ENCODE results near the gene MTUS2.

MTUS2 gene

GRCh38 chr13:29508130-29508875 lies 688.2 kb downstream of the MTUS2 start:
- peak; percentile 74 for DNase-seq (ENCODE audit: low read depth)

GRCh38 chr13:29508876-29509252 lies 688.7 kb downstream of the MTUS2 start:
- no peak for DNase-seq (ENCODE audit: low read depth)

GRCh38 chr13:29509999-29510589 lies 690.0 kb downstream of the MTUS2 start:
- DNase-seq (ENCODE audit: low read depth) = peak; percentile 16

- DNase-seq (ENCODE audit: low read depth) = no peak
Measured at GRCh38 chr13:29510651-29511084, 690.5 kb downstream of the MTUS2 start.

DNA sequence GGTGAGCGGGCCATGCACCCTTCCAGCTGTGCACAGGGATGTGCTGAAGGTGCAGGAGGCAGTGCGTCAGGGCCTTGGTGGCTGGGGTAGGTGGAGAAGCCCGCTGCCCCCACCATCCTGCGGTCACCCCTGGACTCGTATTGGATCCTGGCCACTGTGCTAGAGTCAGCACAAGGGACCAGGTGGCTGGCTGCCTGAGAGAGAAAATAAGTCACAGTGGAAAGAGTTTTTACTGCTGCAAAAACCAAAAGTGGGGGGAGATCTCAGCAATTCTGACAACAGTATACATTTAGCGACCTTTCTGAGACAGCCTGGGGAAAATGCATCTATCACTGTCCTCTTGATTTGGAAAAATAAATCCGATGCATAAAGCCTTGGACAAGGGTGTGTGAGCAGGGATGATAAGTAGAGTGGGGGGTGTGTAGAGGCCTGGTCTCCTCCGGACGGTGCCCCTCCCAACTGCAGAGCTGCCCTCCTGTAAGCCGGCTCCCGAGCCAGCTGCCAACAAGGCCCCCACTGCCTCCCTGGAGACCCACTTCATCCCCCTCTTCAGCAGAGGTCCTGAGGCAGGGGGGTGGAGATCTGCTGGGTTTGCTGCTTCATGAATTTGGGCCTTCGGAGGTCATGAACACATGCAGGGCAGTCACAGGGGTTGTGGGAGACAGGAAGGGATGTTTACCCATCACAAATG lies 691.1 kb downstream of the MTUS2 start:
- no peak for DNase-seq (ENCODE audit: low read depth)

- DNase-seq (ENCODE audit: low read depth) = peak; percentile 24
Measured at GRCh38 chr13:29511980-29512379, 691.8 kb downstream of the MTUS2 start.

- DNase-seq (ENCODE audit: low read depth) = no peak
Measured at GRCh38 chr13:29513002-29513980, 693.2 kb downstream of the MTUS2 start.

DNA sequence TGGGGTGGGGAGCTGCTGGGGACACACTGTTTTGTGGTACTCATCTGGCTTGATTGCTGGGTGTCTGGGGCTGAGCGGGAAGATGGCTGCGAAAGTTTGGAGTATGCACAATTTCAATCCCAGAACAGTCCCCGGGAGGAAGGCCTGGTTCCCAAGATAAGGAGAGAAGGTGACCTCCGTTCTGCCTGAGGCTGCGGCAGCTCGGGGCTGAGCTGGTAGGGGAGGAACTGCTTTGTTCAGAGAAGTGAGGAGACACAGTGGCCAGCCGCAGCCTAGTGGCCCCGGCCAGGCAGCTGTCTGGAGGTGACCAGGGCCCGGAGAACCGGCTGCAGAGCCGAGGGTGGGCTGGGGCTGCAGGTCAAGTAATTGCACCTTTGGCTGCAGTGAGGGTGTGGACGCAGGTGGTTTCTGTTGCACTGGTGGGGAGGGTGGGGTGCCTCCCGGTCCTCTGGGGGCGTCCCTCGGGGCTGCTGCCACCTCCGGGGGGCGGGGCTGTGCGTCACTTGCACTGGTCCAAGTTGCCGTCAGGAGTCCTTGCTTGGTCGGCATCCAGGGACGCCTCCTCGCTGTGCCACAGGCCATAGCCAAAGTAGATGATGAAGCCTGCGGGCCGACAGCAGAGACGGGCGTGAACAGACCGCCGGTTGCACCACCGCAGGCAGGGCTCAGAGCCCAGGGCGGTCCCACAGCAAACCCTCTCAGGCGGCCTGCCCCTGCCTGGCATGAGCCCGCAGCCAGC lies 694.0 kb downstream of the MTUS2 start:
- DNase-seq (ENCODE audit: low read depth) = peak; percentile 63

GRCh38 chr13:29514720-29515310 lies 694.7 kb downstream of the MTUS2 start:
- no peak for DNase-seq (ENCODE audit: low read depth)

- no peak for DNase-seq (ENCODE audit: low read depth)
Measured at GRCh38 chr13:29515372-29515771, 695.2 kb downstream of the MTUS2 start.

DNA sequence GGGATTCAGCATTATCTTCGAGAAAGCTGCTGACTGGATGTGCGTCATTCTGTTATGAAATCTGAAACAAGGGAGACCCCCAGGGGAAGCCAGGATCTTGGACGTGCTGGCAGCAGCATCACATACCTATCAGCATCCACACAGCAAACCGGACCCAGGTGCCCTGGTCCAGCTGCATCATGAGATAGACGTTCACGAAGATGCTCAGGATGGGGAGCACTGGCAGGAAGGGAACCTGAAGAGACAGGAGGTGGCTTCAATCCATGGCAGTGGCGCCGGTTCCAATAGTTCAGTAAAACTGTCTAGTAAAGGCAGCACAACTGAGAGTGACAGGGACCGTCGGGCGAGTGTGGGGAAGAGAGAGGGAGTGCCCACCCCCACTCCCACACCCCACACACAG lies 695.9 kb downstream of the MTUS2 start:
- DNase-seq (ENCODE audit: low read depth) = no peak

- DNase-seq (ENCODE audit: low read depth) = no peak
Measured at GRCh38 chr13:29516880-29517279, 696.7 kb downstream of the MTUS2 start.

DNA sequence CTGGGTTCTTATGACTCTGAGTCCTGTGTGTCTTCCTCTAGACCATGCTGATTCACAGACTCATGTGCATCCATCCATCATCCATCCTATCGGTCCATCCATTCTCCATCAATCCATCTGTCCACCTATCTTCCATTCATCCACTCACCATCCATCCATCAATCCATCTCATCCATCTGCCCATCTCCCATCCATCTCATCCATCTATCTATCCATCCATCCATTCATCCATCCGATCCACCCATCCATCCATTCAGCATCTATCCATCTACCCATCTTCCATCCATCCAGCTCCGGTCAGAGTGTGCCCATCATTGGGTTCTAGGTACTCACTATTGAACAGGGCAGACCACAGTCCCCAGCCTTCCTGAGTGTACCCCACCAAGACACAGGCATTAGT lies 699.8 kb downstream of the MTUS2 start:
- DNase-seq (ENCODE audit: low read depth) = no peak

- peak; percentile 75 for DNase-seq (ENCODE audit: low read depth)
Measured at GRCh38 chr13:29520671-29521070, 700.5 kb downstream of the MTUS2 start.

DNA sequence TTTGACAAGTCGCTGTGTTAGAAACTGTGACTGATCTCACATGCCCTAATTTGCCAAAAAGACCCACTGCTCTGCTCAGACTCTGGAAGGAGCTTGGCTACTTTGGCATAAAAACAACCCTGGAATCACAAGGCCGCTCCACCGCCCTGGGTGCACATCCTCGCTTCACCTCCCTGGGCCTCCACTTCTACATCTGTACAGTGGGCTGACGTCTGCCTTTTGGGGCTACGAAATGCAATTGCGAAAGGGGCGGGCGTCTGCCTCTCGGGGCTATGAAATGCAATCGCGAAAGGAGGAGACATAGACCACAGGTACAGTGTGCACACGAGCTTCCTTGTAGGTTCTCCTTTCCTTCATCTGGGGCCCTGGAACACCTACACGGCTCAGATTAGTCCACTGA lies 701.2 kb downstream of the MTUS2 start:
- no peak for DNase-seq (ENCODE audit: low read depth)

- peak; percentile 96 for DNase-seq (ENCODE audit: low read depth)
Measured at GRCh38 chr13:29522044-29522685, 702.0 kb downstream of the MTUS2 start.

DNA sequence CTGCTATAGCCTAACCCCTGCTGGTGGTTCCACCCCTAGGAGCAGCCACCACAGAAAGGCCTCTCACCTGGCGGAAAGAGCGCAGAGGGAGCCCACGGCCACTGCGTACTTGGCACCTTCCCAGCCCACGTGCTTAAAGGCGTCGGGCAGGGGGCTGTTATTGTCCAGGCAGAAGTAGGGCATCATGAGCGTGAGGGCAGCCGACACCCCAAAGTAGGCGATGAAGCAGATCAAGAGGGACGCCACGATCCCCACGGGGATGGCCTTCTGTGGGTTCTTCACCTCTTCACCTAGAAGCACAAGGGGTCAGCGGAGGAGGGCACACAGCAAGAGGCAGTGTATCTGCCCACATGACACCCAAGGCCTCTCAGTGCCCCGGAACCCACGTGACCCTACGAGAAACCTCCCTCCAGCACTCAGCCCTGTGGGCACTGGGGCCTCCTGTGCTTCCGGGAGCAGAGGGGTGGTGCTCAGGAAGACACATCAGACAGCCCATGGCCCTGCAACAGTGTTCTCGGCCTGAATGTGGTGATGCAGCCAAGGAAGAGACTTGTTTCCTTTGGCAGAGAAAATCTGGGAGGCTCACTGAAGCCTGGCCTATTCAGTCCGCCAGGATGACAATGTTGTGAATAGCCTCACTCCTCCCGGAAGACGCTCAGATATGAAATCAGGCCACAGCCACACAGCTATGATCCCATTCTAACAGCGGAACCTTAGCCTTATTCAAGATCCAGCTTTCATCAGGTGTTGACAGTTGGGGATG lies 703.2 kb downstream of the MTUS2 start:
- DNase-seq (ENCODE audit: low read depth) = peak; percentile 73

DNA sequence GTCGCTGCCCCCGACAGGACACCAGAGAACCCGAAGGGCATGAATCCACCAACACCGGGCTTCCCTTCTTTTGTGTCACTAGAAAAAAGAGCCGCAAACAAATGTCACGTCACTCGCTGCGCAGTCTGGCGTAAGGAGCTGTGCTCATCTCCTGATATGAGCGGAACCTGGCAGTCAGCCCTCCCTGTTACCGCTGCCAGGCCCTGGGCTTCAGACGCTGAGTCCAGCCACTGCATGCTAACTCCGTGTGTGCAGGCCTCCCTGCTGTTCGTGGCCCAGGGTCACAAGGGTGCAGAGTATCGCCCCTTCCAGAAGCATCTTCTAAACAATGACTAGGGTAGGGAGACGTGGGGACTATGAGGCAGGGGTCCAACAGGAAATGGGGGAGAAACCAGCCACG lies 704.0 kb downstream of the MTUS2 start:
- no peak for DNase-seq (ENCODE audit: low read depth)

- DNase-seq (ENCODE audit: low read depth) = no peak
Measured at GRCh38 chr13:29524641-29525040, 704.5 kb downstream of the MTUS2 start.

GRCh38 chr13:29525757-29526156 lies 705.6 kb downstream of the MTUS2 start:
- DNase-seq (ENCODE audit: low read depth) = no peak

All from fibroblast of gingiva (primary cell).